ENCODE results near the gene DCTD. TPM values are rescaled to one million over a fixed set of nuclear protein-coding genes. Genes with fewer than 3 reads are reported as not detected.
A peak's percentile ranks its signal among the peaks of the same experiment; 100 is the strongest.

Gene DCTD
- total RNA-seq, 2 donors from 2014 or later = 27.0 to 39.7 TPM

GRCh38 chr4:182898479-182898799 is 18.7 kb downstream of the DCTD start:
- Histone ChIP-seq H3K27me3 (no peaks in the 10 kb centered on the region), H3K27ac (peak overlapping the region in 2 of 4 donors; percentile 9 to 24), H3K9me3 (no peaks in the 10 kb centered on the region), H3K4me1 (peaks cover 30% of the 10 kb centered on the region), H3K4me3 (no peak overlapping the region), H3K36me3 (replicated peaks in 1 of 2; ENCODE audit: insufficient read depth in 1 of 2, low read depth in 2 of 2) (peaks cover 0 to 2% of the 10 kb centered on the region in 2 donors)
- DNase-seq (no peak), ATAC-seq (no peak)
- no peak for TF ChIP-seq POLR2A (IDR thresholded peaks at IDR 0.05)
- TF ChIP-seq, protein P1, sequence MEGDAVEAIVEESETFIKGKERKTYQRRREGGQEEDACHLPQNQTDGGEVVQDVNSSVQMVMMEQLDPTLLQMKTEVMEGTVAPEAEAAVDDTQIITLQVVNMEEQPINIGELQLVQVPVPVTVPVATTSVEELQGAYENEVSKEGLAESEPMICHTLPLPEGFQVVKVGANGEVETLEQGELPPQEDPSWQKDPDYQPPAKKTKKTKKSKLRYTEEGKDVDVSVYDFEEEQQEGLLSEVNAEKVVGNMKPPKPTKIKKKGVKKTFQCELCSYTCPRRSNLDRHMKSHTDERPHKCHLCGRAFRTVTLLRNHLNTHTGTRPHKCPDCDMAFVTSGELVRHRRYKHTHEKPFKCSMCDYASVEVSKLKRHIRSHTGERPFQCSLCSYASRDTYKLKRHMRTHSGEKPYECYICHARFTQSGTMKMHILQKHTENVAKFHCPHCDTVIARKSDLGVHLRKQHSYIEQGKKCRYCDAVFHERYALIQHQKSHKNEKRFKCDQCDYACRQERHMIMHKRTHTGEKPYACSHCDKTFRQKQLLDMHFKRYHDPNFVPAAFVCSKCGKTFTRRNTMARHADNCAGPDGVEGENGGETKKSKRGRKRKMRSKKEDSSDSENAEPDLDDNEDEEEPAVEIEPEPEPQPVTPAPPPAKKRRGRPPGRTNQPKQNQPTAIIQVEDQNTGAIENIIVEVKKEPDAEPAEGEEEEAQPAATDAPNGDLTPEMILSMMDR (IDR thresholded peaks at IDR 0.05) = no peak
- intact Hi-C loops (cut with DNase I) = no loop called here
- 30 to 40% methylated on average over 5 of the region's 5 CpGs for WGBS, 2 donors

- ATAC-seq = peak; percentile 50
- Histone ChIP-seq H3K4me3 (no peak overlapping the region), H3K4me1 (peaks cover 30% of the 10 kb centered on the region), H3K27ac (peak overlapping the region in 3 of 4 donors; percentile 9 to 24 (median 11)), H3K27me3 (no peaks in the 10 kb centered on the region), H3K9me3 (no peaks in the 10 kb centered on the region), H3K36me3 (replicated peaks in 1 of 2; ENCODE audit: insufficient read depth in 1 of 2, low read depth in 2 of 2) (peaks cover 0 to 4% of the 10 kb centered on the region in 2 donors)
- intact Hi-C loops (cut with DNase I) = no loop called here
- DNase-seq = peak in 3 of 4 donors; percentile 35 to 61 (median 45)
- 63 to 64% methylated on average over 19 to 20 of the region's 20 CpGs for WGBS, 2 donors
- TF ChIP-seq POLR2A (IDR thresholded peaks at IDR 0.05) = no peak
- TF ChIP-seq, protein P1 (IDR thresholded peaks at IDR 0.05) = no peak
These were observed 19.3 kb downstream of the DCTD start for GRCh38 chr4:182897601-182898478.

DNA sequence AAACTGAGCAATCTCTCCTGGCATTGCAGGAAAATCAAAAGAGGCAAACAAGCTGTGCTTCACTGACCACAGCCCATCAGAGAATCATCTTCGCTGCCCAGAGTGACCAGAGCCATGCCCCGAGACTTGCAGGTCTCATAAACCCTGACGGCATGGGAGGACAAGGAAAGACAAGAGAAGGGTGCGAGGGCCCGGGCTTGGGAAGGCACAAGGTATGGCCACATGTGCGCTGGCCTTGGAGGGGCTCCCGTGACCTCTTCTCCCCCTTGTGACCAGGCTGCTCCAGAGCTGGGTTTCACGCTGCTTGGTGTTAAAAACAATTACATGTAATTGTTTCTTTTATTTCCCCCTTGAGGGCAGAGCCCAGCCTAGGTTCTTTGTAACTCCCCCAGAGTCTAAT is 20.8 kb downstream of the DCTD start:
- no peaks in the 10 kb centered on the region for H3K9me3 ChIP-seq
- peaks cover 30% of the 10 kb centered on the region for H3K4me1 ChIP-seq
- WGBS, 2 donors = 90 to 92% methylated on average over 8 of the region's 8 CpGs
- peak overlapping the region; percentile 17 to 61 (median 44) for H3K27ac ChIP-seq
- no peaks in the 10 kb centered on the region for H3K27me3 ChIP-seq
- intact Hi-C loops (cut with DNase I) = no loop called here
- DNase-seq (no peak), ATAC-seq (no peak)
- H3K4me3 ChIP-seq = no peak overlapping the region
- TF ChIP-seq POLR2A (IDR thresholded peaks at IDR 0.05) = no peak
- TF ChIP-seq, protein P1 (IDR thresholded peaks at IDR 0.05) = no peak
- H3K36me3 ChIP-seq (replicated peaks in 1 of 2; ENCODE audit: insufficient read depth in 1 of 2, low read depth in 2 of 2) = peaks cover 0 to 4% of the 10 kb centered on the region in 2 donors

GRCh38 chr4:182895791-182896292 is 21.3 kb downstream of the DCTD start:
- WGBS, 2 donors = 24 to 38% methylated on average over 12 of the region's 12 CpGs
- TF ChIP-seq, protein P1 (IDR thresholded peaks at IDR 0.05) = no peak
- no peak for TF ChIP-seq POLR2A (IDR thresholded peaks at IDR 0.05)
- Histone ChIP-seq H3K9me3 (no peaks in the 10 kb centered on the region), H3K27me3 (no peaks in the 10 kb centered on the region), H3K4me3 (no peak overlapping the region), H3K36me3 (replicated peaks in 1 of 2; ENCODE audit: insufficient read depth in 1 of 2, low read depth in 2 of 2) (peaks cover 0 to 9% of the 10 kb centered on the region in 2 donors), H3K4me1 (peaks cover 30% of the 10 kb centered on the region), H3K27ac (peak overlapping the region; percentile 17 to 61 (median 44))
- ATAC-seq = peak; percentile 87
- intact Hi-C loops (cut with DNase I) = no loop called here
- peak; percentile 51 to 79 (median 74) for DNase-seq

Measured in body of pancreas (tissue), 4 donors.